SKM-1 (cell line): Measurements from ENCODE around the gene C10orf53.

ENCODE experiments used
- DNase-seq: peaks from one replicate; lab custom pipeline; 2025; ENCODE audit not compliant: unreplicated experiment; lab: John Stamatoyannopoulos, UW

Gene C10orf53

GRCh38 chr10:49737474-49738201 lies 58.2 kb downstream of the C10orf53 start:
- no peak for DNase-seq

DNA sequence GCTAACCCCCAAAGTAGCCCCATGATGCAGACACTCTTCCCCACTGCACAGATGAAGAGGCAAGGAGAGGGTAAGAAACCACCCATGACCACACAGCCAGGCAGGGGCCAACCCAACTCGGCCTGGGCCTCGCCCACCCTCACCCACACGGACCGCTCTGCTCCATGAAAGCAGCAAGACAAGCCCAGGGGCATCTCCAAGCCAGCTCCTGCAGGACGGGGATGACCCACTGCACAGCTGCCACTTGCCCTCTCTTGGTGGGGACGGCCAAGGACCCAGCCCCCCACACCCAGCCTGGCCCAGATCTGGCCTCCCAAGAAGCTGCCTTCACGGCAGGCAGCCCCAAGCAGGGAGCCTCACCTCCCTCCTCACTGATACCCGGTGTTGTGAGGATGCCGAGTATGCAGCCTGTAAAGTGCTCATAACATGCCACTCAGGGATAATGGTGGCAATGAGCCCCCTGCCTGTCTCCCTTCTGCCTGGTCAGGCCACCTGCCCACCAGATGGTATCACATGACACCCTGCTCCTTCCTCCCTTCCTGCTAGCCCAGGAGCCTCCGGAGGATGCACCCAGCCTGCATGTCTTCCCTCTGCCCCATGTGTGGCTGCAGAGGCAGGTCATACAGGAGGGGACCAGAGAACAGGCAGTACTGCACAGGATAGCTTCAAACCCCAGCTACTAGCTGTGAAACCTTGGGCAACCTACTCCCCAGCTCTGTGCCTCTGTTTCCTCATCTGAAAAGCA lies 59.3 kb downstream of the C10orf53 start:
- DNase-seq = no peak

DNA sequence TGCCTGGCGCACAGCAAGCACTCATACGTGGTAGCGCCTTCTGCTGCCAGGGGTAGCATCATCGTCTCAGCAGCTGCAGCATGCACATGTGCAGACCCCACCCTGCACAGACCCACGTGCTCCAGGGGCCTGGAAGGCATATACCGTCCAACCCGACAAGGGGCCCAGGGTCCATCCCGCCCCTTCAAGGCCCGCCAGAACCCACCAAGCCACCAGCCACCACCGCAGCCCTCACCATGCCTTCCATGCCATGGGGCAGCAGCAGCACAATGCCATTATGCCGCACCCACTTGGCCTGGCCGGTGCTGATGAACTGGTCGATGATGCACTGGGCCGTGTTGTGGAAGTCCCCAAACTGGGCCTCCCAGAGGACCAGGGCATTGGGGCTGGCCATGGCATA lies 60.0 kb downstream of the C10orf53 start:
- no peak for DNase-seq

- DNase-seq = no peak
Observed at GRCh38 chr10:49740346-49741107, 61.1 kb downstream of the C10orf53 start.

GRCh38 chr10:49741108-49741995 lies 61.9 kb downstream of the C10orf53 start:
- no peak for DNase-seq

- no peak for DNase-seq
Observed at GRCh38 chr10:49742683-49743463, 63.4 kb downstream of the C10orf53 start.

GRCh38 chr10:49743464-49744075 lies 64.1 kb downstream of the C10orf53 start:
- no peak for DNase-seq

GRCh38 chr10:49744091-49744685 lies 64.7 kb downstream of the C10orf53 start:
- no peak for DNase-seq

GRCh38 chr10:49744924-49745605 lies 65.6 kb downstream of the C10orf53 start:
- DNase-seq = no peak

GRCh38 chr10:49745756-49746155 lies 66.3 kb downstream of the C10orf53 start:
- DNase-seq = no peak

DNA sequence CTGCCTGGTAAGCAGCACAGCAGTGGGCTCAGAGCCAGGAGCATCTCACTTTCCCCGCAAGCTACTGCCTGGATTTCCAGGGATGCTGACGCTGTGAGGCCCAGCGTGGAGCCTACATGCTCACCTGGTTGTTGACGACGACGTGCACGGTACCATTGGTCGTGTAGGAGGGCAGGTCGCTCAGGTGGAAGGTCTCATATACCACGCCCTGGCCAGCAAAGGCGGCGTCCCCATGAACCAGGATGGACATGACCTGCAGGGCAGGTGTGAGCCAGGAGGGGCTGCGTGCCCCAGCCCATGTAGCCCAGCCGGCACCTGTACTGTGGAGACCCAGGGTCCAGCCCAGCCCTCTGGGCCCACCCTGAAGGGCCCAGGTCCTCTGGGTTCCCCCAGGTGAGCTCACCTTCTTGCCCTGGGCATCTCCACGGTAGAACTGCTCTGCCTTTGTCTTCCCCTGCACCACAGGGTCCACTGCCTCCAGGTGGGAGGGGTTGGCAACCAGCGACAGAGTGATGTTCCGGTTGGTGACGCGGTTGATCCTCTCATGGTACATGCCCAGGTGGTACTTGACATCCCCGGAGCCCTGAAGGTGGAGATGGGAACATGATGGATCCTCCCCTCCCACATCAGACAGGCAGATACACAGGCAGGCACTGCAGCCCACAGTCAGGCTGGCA lies 67.3 kb downstream of the C10orf53 start:
- no peak for DNase-seq
